ENCODE measurements around the gene CARD6. TPM values are rescaled to one million over a fixed set of nuclear protein-coding genes. Genes with fewer than 3 reads are reported as not detected.
"Not testable (repeated sequence)": the region's sequence is repeated elsewhere in the genome, so short reads cannot be mapped to it uniquely, and the experiment has no call there.

Gene CARD6, protein sequence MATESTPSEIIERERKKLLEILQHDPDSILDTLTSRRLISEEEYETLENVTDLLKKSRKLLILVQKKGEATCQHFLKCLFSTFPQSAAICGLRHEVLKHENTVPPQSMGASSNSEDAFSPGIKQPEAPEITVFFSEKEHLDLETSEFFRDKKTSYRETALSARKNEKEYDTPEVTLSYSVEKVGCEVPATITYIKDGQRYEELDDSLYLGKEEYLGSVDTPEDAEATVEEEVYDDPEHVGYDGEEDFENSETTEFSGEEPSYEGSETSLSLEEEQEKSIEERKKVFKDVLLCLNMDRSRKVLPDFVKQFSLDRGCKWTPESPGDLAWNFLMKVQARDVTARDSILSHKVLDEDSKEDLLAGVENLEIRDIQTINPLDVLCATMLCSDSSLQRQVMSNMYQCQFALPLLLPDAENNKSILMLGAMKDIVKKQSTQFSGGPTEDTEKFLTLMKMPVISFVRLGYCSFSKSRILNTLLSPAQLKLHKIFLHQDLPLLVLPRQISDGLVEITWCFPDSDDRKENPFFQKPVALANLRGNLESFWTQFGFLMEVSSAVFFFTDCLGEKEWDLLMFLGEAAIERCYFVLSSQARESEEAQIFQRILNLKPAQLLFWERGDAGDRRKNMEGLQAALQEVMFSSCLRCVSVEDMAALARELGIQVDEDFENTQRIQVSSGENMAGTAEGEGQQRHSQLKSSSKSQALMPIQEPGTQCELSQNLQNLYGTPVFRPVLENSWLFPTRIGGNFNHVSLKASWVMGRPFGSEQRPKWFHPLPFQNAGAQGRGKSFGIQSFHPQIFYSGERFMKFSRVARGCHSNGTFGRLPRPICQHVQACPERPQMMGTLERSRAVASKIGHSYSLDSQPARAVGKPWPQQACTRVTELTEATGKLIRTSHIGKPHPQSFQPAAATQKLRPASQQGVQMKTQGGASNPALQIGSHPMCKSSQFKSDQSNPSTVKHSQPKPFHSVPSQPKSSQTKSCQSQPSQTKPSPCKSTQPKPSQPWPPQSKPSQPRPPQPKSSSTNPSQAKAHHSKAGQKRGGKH
- 24.3 TPM for total RNA-seq
- long read RNA-seq, full-length matches to known transcripts, result 7 of 19 reads
- long read RNA-seq, partial matches to known transcripts, result 3 of 19 reads
- long read RNA-seq, other reads (novel, unspliced or antisense), result 9 of 19 reads

DNA sequence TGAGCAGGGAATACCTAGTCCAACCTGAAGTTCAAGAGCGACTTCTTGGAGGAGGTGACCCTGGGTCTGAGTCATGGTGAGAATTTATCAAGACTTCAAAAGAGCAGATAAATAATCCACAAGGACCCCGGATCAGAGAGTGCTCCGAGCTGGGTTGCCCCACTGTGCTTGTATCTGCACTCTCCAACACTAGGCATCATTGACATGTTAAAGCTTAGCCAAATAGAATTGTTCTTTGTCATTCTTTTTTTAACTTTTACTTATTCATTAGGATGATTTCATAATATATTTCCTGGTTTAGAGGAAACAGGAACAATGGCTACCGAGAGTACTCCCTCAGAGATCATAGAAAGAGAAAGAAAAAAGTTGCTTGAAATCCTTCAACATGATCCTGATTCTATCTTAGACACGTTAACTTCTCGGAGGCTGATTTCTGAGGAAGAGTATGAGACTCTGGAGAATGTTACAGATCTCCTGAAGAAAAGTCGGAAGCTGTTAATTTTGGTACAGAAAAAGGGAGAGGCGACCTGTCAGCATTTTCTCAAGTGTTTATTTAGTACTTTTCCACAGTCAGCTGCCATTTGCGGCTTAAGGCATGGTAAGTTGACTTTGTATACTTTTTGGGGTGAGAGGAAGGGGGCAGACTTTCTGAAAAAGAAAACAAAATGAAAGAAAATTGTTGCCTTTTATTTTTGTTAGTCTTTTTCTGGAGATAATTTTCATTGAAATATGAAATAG, at the start of gene CARD6:
Gene CARD6 (plus strand): TSS at position 300 of the 738 bp plus-strand sequence. CDS start 16 bp downstream, at position 316.
- intact Hi-C loops (cut with DNase I), result no loop called here
- TF ChIP-seq, protein P1, sequence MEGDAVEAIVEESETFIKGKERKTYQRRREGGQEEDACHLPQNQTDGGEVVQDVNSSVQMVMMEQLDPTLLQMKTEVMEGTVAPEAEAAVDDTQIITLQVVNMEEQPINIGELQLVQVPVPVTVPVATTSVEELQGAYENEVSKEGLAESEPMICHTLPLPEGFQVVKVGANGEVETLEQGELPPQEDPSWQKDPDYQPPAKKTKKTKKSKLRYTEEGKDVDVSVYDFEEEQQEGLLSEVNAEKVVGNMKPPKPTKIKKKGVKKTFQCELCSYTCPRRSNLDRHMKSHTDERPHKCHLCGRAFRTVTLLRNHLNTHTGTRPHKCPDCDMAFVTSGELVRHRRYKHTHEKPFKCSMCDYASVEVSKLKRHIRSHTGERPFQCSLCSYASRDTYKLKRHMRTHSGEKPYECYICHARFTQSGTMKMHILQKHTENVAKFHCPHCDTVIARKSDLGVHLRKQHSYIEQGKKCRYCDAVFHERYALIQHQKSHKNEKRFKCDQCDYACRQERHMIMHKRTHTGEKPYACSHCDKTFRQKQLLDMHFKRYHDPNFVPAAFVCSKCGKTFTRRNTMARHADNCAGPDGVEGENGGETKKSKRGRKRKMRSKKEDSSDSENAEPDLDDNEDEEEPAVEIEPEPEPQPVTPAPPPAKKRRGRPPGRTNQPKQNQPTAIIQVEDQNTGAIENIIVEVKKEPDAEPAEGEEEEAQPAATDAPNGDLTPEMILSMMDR (IDR thresholded peaks at IDR 0.05), result no peak
- peak within 1 kb of the TSS; percentile 87 for H3K27ac ChIP-seq
- no peaks in the 10 kb centered on the region for H3K9me3 ChIP-seq
- H3K36me3 ChIP-seq, result peaks cover 21% of the 10 kb centered on the region
- peak; percentile 62 to 88 for ATAC-seq
- peak within 1 kb of the TSS; percentile 54 for H3K4me3 ChIP-seq
- no peak for DNase-seq
- peaks cover 24% of the 10 kb centered on the region for H3K4me1 ChIP-seq
- H3K27me3 ChIP-seq (ENCODE audit: low read depth), result no peaks in the 10 kb centered on the region

DNA sequence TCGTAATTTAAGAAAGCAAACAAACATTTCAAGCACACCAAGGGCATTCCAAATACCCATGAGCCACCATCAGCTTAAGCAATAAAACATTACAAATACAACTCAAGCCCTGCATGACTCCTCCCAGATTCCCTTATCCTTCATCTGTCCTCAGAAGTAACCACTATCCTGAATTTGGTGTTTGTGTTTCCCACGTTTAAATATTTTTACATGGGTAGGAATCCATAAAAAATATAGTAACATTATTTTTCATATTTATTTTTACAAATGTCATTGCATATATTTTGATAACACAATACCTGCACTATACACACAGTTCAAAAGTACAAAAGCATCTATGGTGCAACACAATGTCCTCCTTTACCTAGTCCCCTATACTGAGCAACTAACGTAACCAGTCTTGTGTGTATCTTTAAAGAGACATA, 49.4 kb upstream of the CARD6 start:
- Histone ChIP-seq H3K4me1 (peaks cover 41% of the 10 kb centered on the region), H3K27me3 (ENCODE audit: low read depth) (no peaks in the 10 kb centered on the region), H3K4me3 (no peak overlapping the region), H3K27ac (no peak overlapping the region), H3K9me3 (no peaks in the 10 kb centered on the region), H3K36me3 (no peaks in the 10 kb centered on the region)
- TF ChIP-seq, protein P1 (IDR thresholded peaks at IDR 0.05), result no peak
- intact Hi-C loops (cut with DNase I), result no loop called here
- no peak for ATAC-seq
- no peak for DNase-seq

DNA sequence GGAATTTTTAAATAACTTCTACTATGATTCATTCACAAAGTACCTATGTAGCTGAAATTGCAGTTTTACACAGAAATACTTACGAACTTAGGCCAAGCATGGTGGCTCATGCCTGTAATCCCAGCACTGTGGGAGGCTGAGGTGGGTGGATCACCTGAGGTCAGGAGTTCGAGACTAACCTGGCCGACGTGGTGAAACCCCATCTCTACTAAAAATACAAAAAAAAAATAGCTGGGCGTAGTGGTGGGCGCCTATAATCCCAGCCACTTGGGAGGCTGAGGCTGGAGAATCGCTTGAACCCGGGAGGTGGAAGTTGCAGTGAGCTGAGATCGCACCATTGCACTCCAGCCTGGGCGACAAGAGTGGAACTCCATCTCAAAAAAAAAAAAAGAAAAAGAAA, 48.5 kb upstream of the CARD6 start:
- H3K27me3 ChIP-seq (ENCODE audit: low read depth); intact Hi-C loops (cut with DNase I); H3K36me3 ChIP-seq; ATAC-seq; H3K27ac ChIP-seq; DNase-seq; H3K4me3 ChIP-seq; H3K9me3 ChIP-seq: not testable (repeated sequence)
- peaks cover 44% of the 10 kb centered on the region for H3K4me1 ChIP-seq

DNA sequence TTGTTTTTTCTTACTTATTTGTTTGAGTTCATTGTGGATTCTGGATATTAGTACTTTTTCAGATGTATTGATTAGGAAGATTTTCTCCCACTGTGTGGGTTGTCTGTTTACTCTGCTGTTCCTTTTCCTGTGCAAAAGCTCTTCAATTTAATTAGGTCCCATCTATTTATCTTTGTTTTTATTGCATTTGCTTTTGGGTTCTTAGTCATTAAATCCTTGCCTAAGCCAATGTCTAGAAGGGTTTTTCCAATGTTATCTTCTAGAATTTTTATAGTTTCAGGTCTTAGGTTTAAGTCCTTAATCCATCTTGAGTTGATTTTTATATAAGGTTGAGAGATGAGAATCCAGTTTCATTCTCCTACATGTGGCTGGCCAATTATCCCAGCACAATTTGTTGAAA, 46.8 kb upstream of the CARD6 start:
- H3K27me3 ChIP-seq (ENCODE audit: low read depth); H3K9me3 ChIP-seq; H3K36me3 ChIP-seq; ATAC-seq; DNase-seq; H3K4me3 ChIP-seq; H3K27ac ChIP-seq; intact Hi-C loops (cut with DNase I): not testable (repeated sequence)
- H3K4me1 ChIP-seq, result peaks cover 50% of the 10 kb centered on the region

DNA sequence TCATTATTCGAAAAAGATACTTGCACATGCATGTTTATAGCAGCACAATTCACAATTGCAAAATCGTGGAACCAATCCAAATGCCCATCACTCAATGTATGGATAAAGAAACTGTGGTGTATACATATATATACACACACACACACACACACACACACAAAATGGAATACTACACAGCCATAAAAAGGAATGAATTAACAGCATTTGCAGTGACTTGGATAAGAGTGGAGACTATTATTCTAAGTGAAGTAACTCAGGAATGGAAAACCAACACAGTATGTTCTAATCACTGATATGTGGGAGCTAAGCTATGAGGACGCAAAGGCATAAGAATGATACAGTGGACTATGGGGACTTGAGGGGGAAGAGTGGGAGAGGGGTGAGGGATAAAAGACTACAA, 46.3 kb upstream of the CARD6 start:
- H3K27me3 ChIP-seq (ENCODE audit: low read depth); ATAC-seq; intact Hi-C loops (cut with DNase I); DNase-seq; H3K4me3 ChIP-seq; H3K27ac ChIP-seq; H3K9me3 ChIP-seq; H3K36me3 ChIP-seq: not testable (repeated sequence)
- peaks cover 50% of the 10 kb centered on the region for H3K4me1 ChIP-seq

DNA sequence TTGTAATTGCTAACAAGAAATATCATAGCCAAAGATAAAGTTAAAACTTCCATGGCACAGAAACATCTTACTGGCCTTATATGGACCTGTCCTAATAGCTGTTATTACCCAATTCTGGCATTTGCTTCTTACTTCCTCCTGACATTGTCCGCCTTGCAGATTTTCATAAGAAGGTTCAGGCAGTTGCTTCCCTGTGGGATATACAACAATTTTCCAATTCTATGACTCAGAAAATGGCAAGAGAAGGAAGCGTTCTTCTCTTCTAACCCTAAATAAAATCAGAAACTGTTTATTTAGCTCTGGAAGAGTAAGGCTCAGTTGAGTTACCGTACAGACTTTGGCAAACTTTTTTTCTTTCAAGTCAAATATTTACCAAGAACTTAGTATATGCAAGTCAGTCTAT, 44.7 kb upstream of the CARD6 start:
- no peak for DNase-seq
- Histone ChIP-seq H3K9me3 (no peaks in the 10 kb centered on the region), H3K27me3 (ENCODE audit: low read depth) (no peaks in the 10 kb centered on the region), H3K27ac (peak overlapping the region; percentile 26), H3K36me3 (no peaks in the 10 kb centered on the region), H3K4me3 (peak overlapping the region; percentile 96), H3K4me1 (peaks cover 42% of the 10 kb centered on the region)
- ATAC-seq, result no peak
- intact Hi-C loops (cut with DNase I), result no loop called here
- TF ChIP-seq, protein P1 (IDR thresholded peaks at IDR 0.05), result no peak
